Spinal cord (tissue), 10 donors: Measurements from ENCODE around the gene FAM76B. TPM values are rescaled to one million over a fixed set of nuclear protein-coding genes. Genes with fewer than 3 reads are reported as not detected.

Source experiments
- DNase-seq, 6 donors: peaks; one replicate each; pipeline versions ENCODE4 v3.0.0 to v3.0.0-alpha.2; 2013 to 2015; ENCODE audit warnings: low spot score in 6 of 6, low read depth in 4 of 6
- H3K27ac ChIP-seq: one replicate; pipeline ENCODE4 v1.5.1; 2013; ENCODE audit warnings: low read depth, low read length, control low read depth
- H3K27me3 ChIP-seq: one replicate; pipeline ENCODE4 v1.6.1; 2013; ENCODE audit warnings: low read length; ENCODE audit not compliant: control insufficient read depth, insufficient read depth
- H3K36me3 ChIP-seq: one replicate; pipeline ENCODE4 v1.6.1; 2013; ENCODE audit warnings: low read length; ENCODE audit not compliant: control insufficient read depth, insufficient read depth
- H3K4me1 ChIP-seq: one replicate; pipeline ENCODE4 v1.6.1; 2013; ENCODE audit warnings: low read length; ENCODE audit not compliant: control insufficient read depth, insufficient read depth
- H3K4me3 ChIP-seq: one replicate; pipeline ENCODE4 v1.5.1; 2013; ENCODE audit warnings: low read depth, low read length, control low read depth
- H3K9me3 ChIP-seq: one replicate; pipeline ENCODE4 v1.6.1; 2013; ENCODE audit warnings: low read length; ENCODE audit not compliant: control insufficient read depth, insufficient read depth
- WGBS: methylation state at CpG from one replicate; pipeline ENCODE4 v1.1.5; 2013; ENCODE audit warnings: missing lambda C conversion rate; ENCODE audit not compliant: insufficient coverage; 5-methylcytosine and 5-hydroxymethylcytosine counted together
- long read RNA-seq, 4 donors: transcript quantifications; one replicate each; lab custom pipeline, GENCODE V29; 2026
- polyA plus RNA-seq, 2 donors: library from polyadenylated mRNA; unstranded; fragments of 120-200 nt; gene quantifications; one replicate each; pipeline ENCODE4 v1.2.1, GENCODE V29; 2013; ENCODE audit not compliant: insufficient read length in 2 of 2
- total RNA-seq, 2 donors: library from RNA; depleted of rRNA in 1 of 2; stranded (reverse); fragments of 120-200 nt in 1 of 2; fragments of >200 nt in 1 of 2; gene quantifications; one replicate each; pipeline versions ENCODE4 v1.2.3 to v1.2.4, GENCODE V29; 2013 to 2014
- donor health status: healthy.

FAM76B gene
- total RNA-seq (10 to 100 TPM; 43.1 to 52.4 TPM), polyA plus RNA-seq (10 to 100 TPM; 31.6 to 36.1 TPM)
- long read RNA-seq, donor 1, partial matches to known transcripts = 0 of 4 reads
- long read RNA-seq, donor 1, other reads (novel, unspliced or antisense) = 0 of 4 reads
- long read RNA-seq, donor 2, partial matches to known transcripts = 0 of 3 reads
- long read RNA-seq, donor 2, other reads (novel, unspliced or antisense) = 0 of 3 reads
- long read RNA-seq, donor 3, partial matches to known transcripts = 0 of 2 reads
- long read RNA-seq, donor 3, other reads (novel, unspliced or antisense) = 0 of 2 reads
- long read RNA-seq, donor 4, partial matches to known transcripts = 0 of 5 reads
- long read RNA-seq, donor 4, other reads (novel, unspliced or antisense) = 0 of 5 reads

GRCh38 chr11:95789506-95790122 is at the start of gene FAM76B:
FAM76B (minus strand) TSS chr11:95789782; CDS start chr11:95789478, 304 bp downstream.
- Histone ChIP-seq H3K4me3 (peak within 1 kb of the TSS; percentile 99), H3K4me1 (peaks cover 10% of the 10 kb centered on the region)

GRCh38 chr11:95835768-95836488 is 46.3 kb upstream of the FAM76B start:
- DNase-seq = peak; percentile 29 to 92 (median 58)
- no CpG with 5 or more reads among the region's 3 CpGs for WGBS
- no peak overlapping the region for H3K27ac ChIP-seq

More at GRCh38 chr11:95789506-95790122, at the start of gene FAM76B:
- Histone ChIP-seq H3K36me3 (peaks cover 11% of the 10 kb centered on the region), H3K27ac (peak within 1 kb of the TSS; percentile 100), H3K9me3 (no peaks in the 10 kb centered on the region), H3K27me3 (no peaks in the 10 kb centered on the region)
- DNase-seq = peak; percentile 98 to 100 (median 98)
- WGBS = 0% methylated on average over 55 of the region's 62 CpGs

GRCh38 chr11:95835351-95835750 is 45.8 kb upstream of the FAM76B start:
- Histone ChIP-seq H3K4me1 (no peaks in the 10 kb centered on the region), H3K27ac (peak overlapping the region; percentile 4), H3K4me3 (no peak overlapping the region), H3K27me3 (no peaks in the 10 kb centered on the region), H3K9me3 (no peaks in the 10 kb centered on the region), H3K36me3 (no peaks in the 10 kb centered on the region)
- 20% methylated on average over 1 of the region's 3 CpGs for WGBS
- peak in 1 of 6 donors; percentile 52 for DNase-seq

More at GRCh38 chr11:95835768-95836488, 46.3 kb upstream of the FAM76B start:
- H3K4me1 ChIP-seq = no peaks in the 10 kb centered on the region
- H3K9me3 ChIP-seq = no peaks in the 10 kb centered on the region
- no peak overlapping the region for H3K4me3 ChIP-seq
- H3K36me3 ChIP-seq = no peaks in the 10 kb centered on the region
- H3K27me3 ChIP-seq = no peaks in the 10 kb centered on the region

- no CpG with 5 or more reads among the region's 1 CpG for WGBS
- Histone ChIP-seq H3K36me3 (no peaks in the 10 kb centered on the region), H3K27ac (no peak overlapping the region), H3K9me3 (no peaks in the 10 kb centered on the region), H3K27me3 (no peaks in the 10 kb centered on the region), H3K4me3 (no peak overlapping the region), H3K4me1 (no peaks in the 10 kb centered on the region)
- DNase-seq = no peak
These were observed 43.8 kb upstream of the FAM76B start for GRCh38 chr11:95833378-95833777.

GRCh38 chr11:95832763-95833162 is 43.2 kb upstream of the FAM76B start:
- Histone ChIP-seq H3K27me3 (no peaks in the 10 kb centered on the region), H3K36me3 (no peaks in the 10 kb centered on the region), H3K4me3 (no peak overlapping the region), H3K27ac (no peak overlapping the region), H3K4me1 (no peaks in the 10 kb centered on the region), H3K9me3 (no peaks in the 10 kb centered on the region)
- WGBS = 96% methylated on average over 2 of the region's 3 CpGs
- no peak for DNase-seq

GRCh38 chr11:95831198-95831883 is 41.8 kb upstream of the FAM76B start:
- WGBS = no CpG with 5 or more reads among the region's 2 CpGs
- Histone ChIP-seq H3K9me3 (no peaks in the 10 kb centered on the region), H3K27me3 (no peaks in the 10 kb centered on the region), H3K4me1 (no peaks in the 10 kb centered on the region), H3K36me3 (no peaks in the 10 kb centered on the region), H3K27ac (no peak overlapping the region), H3K4me3 (no peak overlapping the region)
- DNase-seq = peak in 1 of 6 donors; percentile 16

- DNase-seq = no peak
- no CpG with 5 or more reads among the region's 1 CpG for WGBS
- Histone ChIP-seq H3K27ac (no peak overlapping the region), H3K9me3 (no peaks in the 10 kb centered on the region), H3K27me3 (no peaks in the 10 kb centered on the region), H3K4me3 (no peak overlapping the region), H3K36me3 (no peaks in the 10 kb centered on the region), H3K4me1 (no peaks in the 10 kb centered on the region)
These were observed 40.1 kb upstream of the FAM76B start for GRCh38 chr11:95829580-95830259.

- no peaks in the 10 kb centered on the region for H3K36me3 ChIP-seq
- no CpG with 5 or more reads among the region's 4 CpGs for WGBS
These were observed 38.1 kb upstream of the FAM76B start for GRCh38 chr11:95827696-95828095.

GRCh38 chr11:95821640-95822039 is 32.1 kb upstream of the FAM76B start:
- no peak overlapping the region for H3K27ac ChIP-seq
- no CpG with 5 or more reads among the region's 2 CpGs for WGBS
- no peak for DNase-seq
- no peaks in the 10 kb centered on the region for H3K9me3 ChIP-seq
- no peaks in the 10 kb centered on the region for H3K36me3 ChIP-seq
- no peaks in the 10 kb centered on the region for H3K4me1 ChIP-seq
- no peaks in the 10 kb centered on the region for H3K27me3 ChIP-seq
- H3K4me3 ChIP-seq = no peak overlapping the region

More at GRCh38 chr11:95827696-95828095, 38.1 kb upstream of the FAM76B start:
- Histone ChIP-seq H3K4me3 (no peak overlapping the region), H3K9me3 (no peaks in the 10 kb centered on the region), H3K4me1 (no peaks in the 10 kb centered on the region), H3K27ac (no peak overlapping the region), H3K27me3 (no peaks in the 10 kb centered on the region)
- no peak for DNase-seq
